Gastrocnemius medialis (tissue), 4 donors: ENCODE data around the gene POLD2. TPM values are rescaled to one million over a fixed set of nuclear protein-coding genes. Genes with fewer than 3 reads are reported as not detected.

Source experiments
- ATAC-seq, 2 donors: fragments of 150-250 bp; one replicate each; pipeline ENCODE4 v1.9.1; 2016
- DNase-seq, 2 donors: peaks; one replicate each; pipeline ENCODE4 v3.0.0-alpha.2; 2019
- H3K27ac ChIP-seq, 4 donors: fragments of 200-600 bp; sonication (generic); 1 replicate in 1 of 4; 2 replicates in 3 of 4; pipeline ENCODE4 v1.5.1; 2016 to 2018; ENCODE audit warnings: mild to moderate bottlenecking in 2 of 4, moderate library complexity in 1 of 4
- H3K27me3 ChIP-seq, 3 donors: fragments of 200-600 bp; sonication (generic) in 2 of 3; 1 replicate in 1 of 3; 2 replicates in 2 of 3; pipeline versions ENCODE4 v1.5.1 to v1.6.0; 2016 to 2019; ENCODE audit warnings: mild to moderate bottlenecking in 1 of 3, moderate library complexity in 1 of 3
- H3K36me3 ChIP-seq, 2 donors: fragments of 200-600 bp; sonication (generic) in 1 of 2; one replicate each; pipeline ENCODE4 v1.5.1; 2017 to 2018
- H3K4me1 ChIP-seq, 2 donors: fragments of 200-600 bp; sonication (generic) in 1 of 2; one replicate each; pipeline ENCODE4 v1.5.1; 2016 to 2017; ENCODE audit warnings: mild to moderate bottlenecking in 2 of 2
- H3K4me3 ChIP-seq, 4 donors: fragments of 200-600 bp; sonication (generic) in 3 of 4; 1 replicate in 1 of 4; 2 replicates in 3 of 4; pipeline ENCODE4 v1.5.1; 2016 to 2019; ENCODE audit warnings: mild to moderate bottlenecking in 2 of 4
- H3K9me3 ChIP-seq, 3 donors: fragments of 200-600 bp; sonication (generic) in 2 of 3; 1 replicate in 1 of 3; 2 replicates in 2 of 3; pipeline ENCODE4 v1.5.1; 2016 to 2019
- CTCF ChIP-seq, 5 experiments: fragments of 450-650 bp in 3 of 5; fragments of 200-600 bp in 2 of 5; sonication (generic) in 2 of 5; IDR thresholded peaks in 4 of 5; conservative IDR thresholded peaks in 1 of 5; 1 replicate in 4 of 5; 2 replicates in 1 of 5; pipeline ENCODE4 v1.5.1; 2016 to 2019; ENCODE audit warnings: antibody characterized with exemption in 5 of 5, mild to moderate bottlenecking in 3 of 5, moderate library complexity in 3 of 5
- POLR2A ChIP-seq, 2 donors: fragments of 450-650 bp; IDR thresholded peaks; one replicate each; pipeline ENCODE4 v1.6.1; 2017; ENCODE audit warnings: antibody characterized with exemption in 2 of 2, mild to moderate bottlenecking in 2 of 2, moderate library complexity in 2 of 2
- in situ Hi-C, 4 donors: fragments of 200-750 bp; cut with MboI; loops; one replicate each; pipeline versions ENCODE4 v1.15.0 to v1.8.0; 2017; ENCODE audit warnings: low sequenced_read_pairs in 4 of 4
- intact Hi-C: fragments of 100-400 bp; cut with DNase I; formaldehyde crosslinking; loops from one replicate; pipeline ENCODE4 v1.15.1; 2023; ENCODE audit warnings: low total_unique reads
- total RNA-seq, 4 donors: library from RNA; depleted of rRNA; stranded (reverse); fragments of >200 nt; gene quantifications; one replicate each; pipeline versions ENCODE4 v1.1.0 to v1.2.3, GENCODE V29; 2016

Gene POLD2
- total RNA-seq, 4 donors from 2014 or later, result 69.4 to 93.0 (median 77.7) TPM

- Histone ChIP-seq H3K4me3 (no peak overlapping the region), H3K9me3 (no peaks in the 10 kb centered on the region), H3K27ac (no peak overlapping the region), H3K36me3 (no peaks in the 10 kb centered on the region), H3K27me3 (no peaks in the 10 kb centered on the region), H3K4me1 (peaks cover 10 to 11% of the 10 kb centered on the region in 2 donors)
- DNase-seq, result no peak
- no peak for ATAC-seq
- intact Hi-C loops (no loop called here), in situ Hi-C loops (no loop called here)
- no peak for TF ChIP-seq CTCF (IDR thresholded peaks at IDR 0.05 in 4 of 5, conservative IDR thresholded peaks at IDR 0.05 in 1 of 5)
These were observed 35.7 kb upstream of the POLD2 start for GRCh38 chr7:44158873-44159631.

GRCh38 chr7:44158096-44158872 is 34.9 kb upstream of the POLD2 start:
- intact Hi-C loops, result no loop called here
- H3K4me3 ChIP-seq, result no peak overlapping the region
- no peaks in the 10 kb centered on the region for H3K27me3 ChIP-seq
- ATAC-seq (no peak), DNase-seq (no peak)
- H3K27ac ChIP-seq, result no peak overlapping the region
- in situ Hi-C loops, result no loop called here
- H3K36me3 ChIP-seq, result no peaks in the 10 kb centered on the region
- no peak for TF ChIP-seq POLR2A (IDR thresholded peaks at IDR 0.05)
- no peak for TF ChIP-seq CTCF (IDR thresholded peaks at IDR 0.05 in 4 of 5, conservative IDR thresholded peaks at IDR 0.05 in 1 of 5)
- no peaks in the 10 kb centered on the region for H3K9me3 ChIP-seq
- peaks cover 10 to 11% of the 10 kb centered on the region in 2 donors for H3K4me1 ChIP-seq

DNA sequence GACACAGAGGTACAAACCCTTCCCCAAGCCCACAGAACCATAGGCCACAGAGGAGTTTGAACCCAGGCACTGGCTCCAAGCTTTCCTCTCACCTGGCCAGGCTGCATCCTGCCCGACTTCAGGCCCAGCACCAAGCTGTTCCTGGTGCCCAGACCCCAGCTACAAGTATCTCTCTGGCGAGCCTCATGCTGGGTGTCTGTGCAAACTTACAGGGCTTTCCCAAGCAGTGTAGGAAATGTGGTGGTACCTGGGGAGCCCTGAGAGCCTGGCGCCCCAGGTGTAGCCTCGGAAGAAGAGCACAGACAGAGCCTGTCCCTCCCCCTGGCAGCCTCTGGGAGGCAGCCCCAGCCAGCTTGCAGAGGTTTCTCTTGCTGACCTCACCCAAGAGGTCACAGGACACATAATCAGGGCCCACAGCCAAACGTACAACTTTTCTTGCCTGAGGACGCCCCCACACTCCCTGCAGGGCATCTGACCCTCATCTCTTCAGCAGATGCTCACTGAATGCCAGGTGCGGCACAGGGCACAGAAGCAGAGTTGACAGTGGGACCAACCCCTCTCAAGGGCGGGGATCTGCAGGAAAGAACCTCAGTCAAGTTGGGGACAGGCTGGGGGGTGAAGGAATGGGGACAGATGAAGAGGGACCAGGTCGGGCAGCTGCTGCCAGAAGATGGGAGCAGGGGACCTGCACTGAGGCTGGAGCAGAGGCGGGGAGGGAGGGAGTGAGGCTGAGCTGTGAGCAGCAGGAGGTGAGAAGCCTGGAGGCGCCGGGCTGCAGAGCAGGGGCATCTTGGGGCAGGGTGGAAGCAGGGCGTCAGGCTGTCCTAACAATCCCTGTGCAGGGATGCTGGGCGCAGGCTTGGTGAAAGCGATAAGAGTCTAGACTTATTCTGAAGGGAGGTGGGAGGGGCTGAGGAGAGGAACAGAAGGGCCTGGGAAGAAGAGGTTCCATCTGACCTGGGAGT is 34.0 kb upstream of the POLD2 start:
- Histone ChIP-seq H3K9me3 (no peaks in the 10 kb centered on the region), H3K4me1 (peaks cover 10 to 11% of the 10 kb centered on the region in 2 donors), H3K27ac (no peak overlapping the region), H3K36me3 (no peaks in the 10 kb centered on the region), H3K4me3 (no peak overlapping the region), H3K27me3 (no peaks in the 10 kb centered on the region)
- intact Hi-C loops, result no loop called here
- no peak for DNase-seq
- no peak for ATAC-seq
- in situ Hi-C loops, result no loop called here
- TF ChIP-seq CTCF (IDR thresholded peaks at IDR 0.05 in 4 of 5, conservative IDR thresholded peaks at IDR 0.05 in 1 of 5), result no peak
- TF ChIP-seq POLR2A (IDR thresholded peaks at IDR 0.05), result no peak

DNA sequence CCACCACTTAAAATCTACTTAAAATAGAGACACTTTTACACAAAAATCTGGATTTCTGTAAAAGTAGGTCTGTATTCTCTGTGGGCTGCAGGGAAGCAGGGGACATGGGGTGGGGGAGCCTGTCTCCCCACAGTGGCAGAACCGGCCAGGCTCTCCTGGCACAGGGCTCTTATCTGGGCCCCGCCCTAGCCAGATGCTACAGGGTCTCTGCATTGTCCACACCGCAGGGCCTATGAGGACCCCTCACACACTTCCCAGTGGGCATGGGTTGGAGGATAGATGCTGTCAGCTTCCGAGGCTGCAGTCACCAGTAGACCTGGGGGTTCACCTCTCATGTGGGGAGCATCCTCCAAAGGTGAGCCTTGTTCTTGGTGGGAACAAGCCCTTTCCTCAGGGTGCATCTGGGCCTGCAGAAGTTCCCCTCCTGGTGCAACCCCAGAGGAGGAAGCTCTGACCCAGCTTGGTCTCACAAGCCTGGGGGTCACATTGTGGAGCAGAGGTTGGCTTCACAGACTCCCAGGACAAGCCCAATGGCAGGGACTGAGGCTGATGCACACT is 33.2 kb upstream of the POLD2 start:
- no peak overlapping the region for H3K27ac ChIP-seq
- no peaks in the 10 kb centered on the region for H3K9me3 ChIP-seq
- intact Hi-C loops (no loop called here), in situ Hi-C loops (no loop called here)
- TF ChIP-seq CTCF (IDR thresholded peaks at IDR 0.05 in 4 of 5, conservative IDR thresholded peaks at IDR 0.05 in 1 of 5) (no peak), POLR2A (IDR thresholded peaks at IDR 0.05) (no peak)
- ATAC-seq, result no peak
- DNase-seq, result no peak
- H3K4me1 ChIP-seq, result peaks cover 10 to 11% of the 10 kb centered on the region in 2 donors
- no peak overlapping the region for H3K4me3 ChIP-seq
- H3K27me3 ChIP-seq, result no peaks in the 10 kb centered on the region
- H3K36me3 ChIP-seq, result no peaks in the 10 kb centered on the region
